A673 (cell line): ENCODE data around the gene DLG2.

Experiments used
- EZH2 ChIP-seq: fragments of 200-600 bp; sonication (generic); IDR thresholded peaks from 2 replicates; pipeline ENCODE4 v1.6.1; 2017; ENCODE audit warnings: borderline replicate concordance, low read depth, mild to moderate bottlenecking, mixed read lengths, antibody characterized with exemption, low read length; ENCODE audit not compliant: poor library complexity, severe bottlenecking
- TF ChIP-seq, protein P1 (sequence below): fragments of 300-800, 200-600 bp; sonication (generic); conservative IDR thresholded peaks from 2 replicates; pipeline ENCODE4 v1.5.1; 2017; ENCODE audit warnings: low read depth, mild to moderate bottlenecking, antibody characterized with exemption, low read length, moderate library complexity, mixed read lengths

DNA sequence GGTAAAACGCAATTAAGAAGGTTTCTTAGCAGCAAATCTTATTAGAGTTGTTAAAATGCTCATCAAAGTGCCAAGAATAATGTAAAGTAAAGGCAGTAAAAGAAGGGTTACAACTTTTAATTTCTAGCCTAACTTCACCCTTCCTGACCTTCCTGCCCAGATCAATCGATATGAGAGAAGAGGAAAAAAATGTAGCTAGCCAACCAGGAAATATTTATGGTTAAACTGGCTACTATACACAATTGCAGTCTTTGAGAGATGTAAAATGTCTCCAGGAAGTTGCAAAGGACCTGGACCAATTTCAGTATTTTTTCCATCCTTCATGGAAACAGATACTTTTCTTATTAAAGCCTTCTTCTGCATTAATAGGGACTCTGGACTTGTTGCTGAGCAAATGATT lies 2199.2 kb downstream of the DLG2 start:
- TF ChIP-seq, protein P1, sequence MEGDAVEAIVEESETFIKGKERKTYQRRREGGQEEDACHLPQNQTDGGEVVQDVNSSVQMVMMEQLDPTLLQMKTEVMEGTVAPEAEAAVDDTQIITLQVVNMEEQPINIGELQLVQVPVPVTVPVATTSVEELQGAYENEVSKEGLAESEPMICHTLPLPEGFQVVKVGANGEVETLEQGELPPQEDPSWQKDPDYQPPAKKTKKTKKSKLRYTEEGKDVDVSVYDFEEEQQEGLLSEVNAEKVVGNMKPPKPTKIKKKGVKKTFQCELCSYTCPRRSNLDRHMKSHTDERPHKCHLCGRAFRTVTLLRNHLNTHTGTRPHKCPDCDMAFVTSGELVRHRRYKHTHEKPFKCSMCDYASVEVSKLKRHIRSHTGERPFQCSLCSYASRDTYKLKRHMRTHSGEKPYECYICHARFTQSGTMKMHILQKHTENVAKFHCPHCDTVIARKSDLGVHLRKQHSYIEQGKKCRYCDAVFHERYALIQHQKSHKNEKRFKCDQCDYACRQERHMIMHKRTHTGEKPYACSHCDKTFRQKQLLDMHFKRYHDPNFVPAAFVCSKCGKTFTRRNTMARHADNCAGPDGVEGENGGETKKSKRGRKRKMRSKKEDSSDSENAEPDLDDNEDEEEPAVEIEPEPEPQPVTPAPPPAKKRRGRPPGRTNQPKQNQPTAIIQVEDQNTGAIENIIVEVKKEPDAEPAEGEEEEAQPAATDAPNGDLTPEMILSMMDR = no peak
- TF ChIP-seq EZH2 = no peak
